ENCODE results near the gene TCEAL8. TPM values are rescaled to one million over a fixed set of nuclear protein-coding genes. Genes with fewer than 3 reads are reported as not detected.

TCEAL8 gene, protein sequence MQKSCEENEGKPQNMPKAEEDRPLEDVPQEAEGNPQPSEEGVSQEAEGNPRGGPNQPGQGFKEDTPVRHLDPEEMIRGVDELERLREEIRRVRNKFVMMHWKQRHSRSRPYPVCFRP
- total RNA-seq (10 to 100 TPM; 69.1 to 94.1 (median 85.8) TPM), polyA plus RNA-seq (100 to 1,000 TPM in 2 of 3 donors, 10 to 100 TPM in 1; 49.3 to 113 (median 103) TPM)

DNA sequence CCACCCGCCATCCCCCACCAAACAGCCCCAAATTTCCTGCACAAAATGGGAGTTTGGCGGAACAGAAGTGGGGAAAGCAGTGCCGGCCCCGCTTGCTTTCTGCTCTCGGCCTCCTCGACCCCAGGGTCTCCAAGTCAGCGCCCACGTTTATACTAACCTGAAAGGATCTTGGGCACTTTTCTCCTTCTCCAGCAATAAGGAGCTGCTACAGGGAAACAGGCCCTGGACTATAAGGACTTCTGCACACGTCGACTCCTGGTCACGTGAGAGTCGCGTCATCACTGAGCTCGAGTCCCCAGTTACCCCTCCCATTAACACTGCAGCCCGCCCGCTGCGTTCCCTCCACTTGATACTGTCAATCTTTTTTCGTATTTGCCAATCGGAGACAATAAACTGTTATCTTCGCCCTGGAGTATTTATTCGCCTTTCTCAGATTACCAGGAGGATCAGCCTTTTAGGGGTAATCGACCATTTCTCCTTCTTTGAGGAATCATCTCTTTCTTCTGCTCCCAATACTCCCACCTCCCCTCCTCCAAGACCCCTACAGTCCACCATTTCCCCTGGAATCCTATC lies at the start of gene TCEAL8:
Gene TCEAL8, minus strand, starts transcription at position 235 of the 573 bp plus-strand sequence. CDS start 1,176 bp downstream, outside the sequence.
- H3K4me3 ChIP-seq, result peak within 1 kb of the TSS; percentile 45 to 66 (median 59)

DNA sequence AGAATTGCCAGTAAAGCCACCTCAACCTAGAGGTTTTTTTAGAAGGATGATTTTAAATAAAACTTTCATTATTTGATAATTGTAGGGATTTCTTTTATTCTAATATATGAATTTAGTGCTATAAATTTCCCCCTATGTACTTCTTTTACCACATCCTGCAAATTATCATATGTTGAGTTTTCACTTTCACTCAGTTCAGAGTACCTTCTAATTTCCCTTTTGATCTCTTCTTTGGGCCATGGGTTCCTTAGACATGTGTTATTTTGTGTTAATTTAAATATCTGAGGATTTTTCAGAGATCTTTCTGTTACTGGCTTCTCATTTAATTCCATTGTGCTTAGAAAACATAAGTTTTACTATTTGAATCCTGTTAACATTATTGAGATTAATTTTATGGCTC lies 49.8 kb upstream of the TCEAL8 start:
- no peaks in the 10 kb centered on the region for H3K4me1 ChIP-seq
- no peak overlapping the region for H3K27ac ChIP-seq
- no peaks in the 10 kb centered on the region for H3K27me3 ChIP-seq
- no peak overlapping the region for H3K4me3 ChIP-seq
- TF ChIP-seq EP300 (IDR thresholded peaks at IDR 0.05) (no peak), POLR2A (IDR thresholded peaks at IDR 0.05) (no peak)
- TF ChIP-seq, protein P1, sequence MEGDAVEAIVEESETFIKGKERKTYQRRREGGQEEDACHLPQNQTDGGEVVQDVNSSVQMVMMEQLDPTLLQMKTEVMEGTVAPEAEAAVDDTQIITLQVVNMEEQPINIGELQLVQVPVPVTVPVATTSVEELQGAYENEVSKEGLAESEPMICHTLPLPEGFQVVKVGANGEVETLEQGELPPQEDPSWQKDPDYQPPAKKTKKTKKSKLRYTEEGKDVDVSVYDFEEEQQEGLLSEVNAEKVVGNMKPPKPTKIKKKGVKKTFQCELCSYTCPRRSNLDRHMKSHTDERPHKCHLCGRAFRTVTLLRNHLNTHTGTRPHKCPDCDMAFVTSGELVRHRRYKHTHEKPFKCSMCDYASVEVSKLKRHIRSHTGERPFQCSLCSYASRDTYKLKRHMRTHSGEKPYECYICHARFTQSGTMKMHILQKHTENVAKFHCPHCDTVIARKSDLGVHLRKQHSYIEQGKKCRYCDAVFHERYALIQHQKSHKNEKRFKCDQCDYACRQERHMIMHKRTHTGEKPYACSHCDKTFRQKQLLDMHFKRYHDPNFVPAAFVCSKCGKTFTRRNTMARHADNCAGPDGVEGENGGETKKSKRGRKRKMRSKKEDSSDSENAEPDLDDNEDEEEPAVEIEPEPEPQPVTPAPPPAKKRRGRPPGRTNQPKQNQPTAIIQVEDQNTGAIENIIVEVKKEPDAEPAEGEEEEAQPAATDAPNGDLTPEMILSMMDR (IDR thresholded peaks at IDR 0.05), result no peak
- intact Hi-C loops (cut with DNase I), result no loop called here
- no peaks in the 10 kb centered on the region for H3K36me3 ChIP-seq
- no peak for DNase-seq
- H3K9me3 ChIP-seq, result no peaks in the 10 kb centered on the region

More for the DNA sequence above, at the start of gene TCEAL8:
- Histone ChIP-seq H3K4me1 (no peaks in the 10 kb centered on the region), H3K36me3 (peaks cover 0 to 5% (median 0%) of the 10 kb centered on the region in 4 donors), H3K27ac (peak within 1 kb of the TSS; percentile 79 to 89 (median 86)), H3K9me3 (no peaks in the 10 kb centered on the region), H3K27me3 (no peaks in the 10 kb centered on the region)
- TF ChIP-seq EP300 (IDR thresholded peaks at IDR 0.05) (no peak), POLR2A (IDR thresholded peaks at IDR 0.05) (peak; percentile 70 to 71), POLR2AphosphoS5 (IDR thresholded peaks at IDR 0.05) (peak; percentile 83 to 90 (median 88))
- DNase-seq, result peak; percentile 93
- intact Hi-C loops (cut with DNase I), result loop anchor here (2.0 to 5.0 kb wide), 2 partner anchors 44 to 72 kb away; no protein-coding TSS in a partner anchor
- 0 to 1% methylated on average over 22 of the region's 22 CpGs for WGBS, 2 donors

DNA sequence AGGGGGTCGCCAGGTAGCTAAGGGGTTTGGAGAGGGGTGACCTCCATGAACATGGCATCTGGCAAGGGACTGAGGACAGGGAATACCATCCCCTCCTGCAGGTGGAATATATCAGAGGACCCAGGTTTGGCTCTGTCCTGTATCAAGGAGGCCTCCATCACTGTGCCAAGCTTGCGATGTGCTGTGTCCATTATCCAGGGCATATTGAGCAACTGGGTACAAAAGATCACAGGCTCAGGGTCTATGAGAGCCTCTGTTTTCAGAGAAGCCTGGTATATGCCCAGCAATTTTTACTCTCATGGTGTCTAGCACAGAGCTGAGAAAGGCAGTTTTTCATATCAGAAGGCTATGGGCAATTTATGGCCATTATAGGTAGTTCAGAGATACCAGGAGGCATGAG lies 38.2 kb upstream of the TCEAL8 start:
- 94 to 97% methylated on average over 2 of the region's 2 CpGs for WGBS, 2 donors
- no peaks in the 10 kb centered on the region for H3K9me3 ChIP-seq

DNA sequence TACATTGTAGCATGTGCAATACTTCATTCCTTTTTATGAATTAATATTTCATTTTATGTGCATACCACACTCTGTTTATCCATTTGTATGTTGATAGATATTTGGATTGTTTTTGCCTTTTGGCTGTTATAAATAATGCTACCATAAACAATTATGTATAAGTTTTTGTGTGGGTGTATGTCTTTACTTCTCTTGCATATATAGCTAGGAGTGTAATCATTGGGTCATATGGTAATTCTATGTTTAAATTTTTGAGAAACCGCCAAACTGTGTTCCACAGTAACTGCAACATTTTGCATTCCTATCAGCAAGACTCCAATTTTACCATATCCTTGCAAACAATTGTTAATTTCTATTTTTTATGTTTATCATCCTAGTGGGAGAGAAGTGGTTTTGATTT lies 24.7 kb upstream of the TCEAL8 start:
- H3K36me3 ChIP-seq, result no peaks in the 10 kb centered on the region
- no peak overlapping the region for H3K27ac ChIP-seq
- H3K4me1 ChIP-seq, result no peaks in the 10 kb centered on the region
- no peaks in the 10 kb centered on the region for H3K9me3 ChIP-seq
- no peak overlapping the region for H3K4me3 ChIP-seq
- intact Hi-C loops (cut with DNase I), result no loop called here
- DNase-seq, result no peak
- H3K27me3 ChIP-seq, result peaks cover 0 to 15% (median 0%) of the 10 kb centered on the region in 3 donors
- TF ChIP-seq, protein P1 (IDR thresholded peaks at IDR 0.05), result no peak
- 84 to 88% methylated on average over 1 of the region's 1 CpG for WGBS, 2 donors

More for the DNA sequence above, 38.2 kb upstream of the TCEAL8 start:
- no peak for DNase-seq
- no peak overlapping the region for H3K27ac ChIP-seq
- intact Hi-C loops (cut with DNase I), result no loop called here
- H3K36me3 ChIP-seq, result no peaks in the 10 kb centered on the region
- no peaks in the 10 kb centered on the region for H3K4me1 ChIP-seq
- H3K4me3 ChIP-seq, result no peak overlapping the region
- TF ChIP-seq POLR2A (IDR thresholded peaks at IDR 0.05) (no peak), EP300 (IDR thresholded peaks at IDR 0.05) (no peak)
- H3K27me3 ChIP-seq, result no peaks in the 10 kb centered on the region

DNA sequence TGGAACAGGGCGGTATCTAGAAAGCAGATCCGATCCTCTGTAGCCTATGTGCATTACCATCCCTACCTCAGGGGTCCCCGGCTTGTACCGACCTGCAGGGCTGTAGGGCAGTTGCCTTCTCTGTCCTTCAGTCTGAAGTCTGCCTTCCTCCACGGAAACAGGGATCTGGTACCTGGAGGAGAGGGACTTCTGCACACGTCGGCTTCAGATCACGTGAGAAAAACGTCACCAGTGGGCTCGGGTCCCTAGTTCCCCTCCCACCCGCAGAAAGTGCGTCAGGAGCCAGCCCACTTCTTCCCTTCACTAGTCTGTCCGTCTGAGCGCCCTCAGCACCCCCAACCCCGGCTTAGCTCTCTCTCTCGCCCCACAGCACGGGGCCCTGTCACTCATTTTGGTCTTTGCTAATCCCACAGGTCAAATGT lies 21.6 kb upstream of the TCEAL8 start, which contains the start of gene TCEAL5:
Gene TCEAL5, minus strand, starts transcription at position 170 of the 422 bp plus-strand sequence. CDS start 2,187 bp downstream, outside the sequence.
- 3 to 11% methylated on average over 17 of the region's 17 CpGs for WGBS, 2 donors
- Histone ChIP-seq H3K27ac (no peak within 1 kb of the TSS), H3K4me1 (no peaks in the 10 kb centered on the region), H3K27me3 (peaks cover 0 to 15% (median 0%) of the 10 kb centered on the region in 3 donors), H3K36me3 (no peaks in the 10 kb centered on the region), H3K4me3 (peak within 1 kb of the TSS; percentile 5 to 19 (median 12)), H3K9me3 (no peaks in the 10 kb centered on the region)
- DNase-seq, result no peak
- intact Hi-C loops (cut with DNase I), result no loop called here
- TF ChIP-seq POLR2AphosphoS5 (IDR thresholded peaks at IDR 0.05), result peak in 1 of 4 donors; percentile 22
- TF ChIP-seq POLR2A (IDR thresholded peaks at IDR 0.05), result no peak
- TF ChIP-seq, protein P1 (IDR thresholded peaks at IDR 0.05), result no peak
- no peak for TF ChIP-seq EP300 (IDR thresholded peaks at IDR 0.05)
